NOMO-1 (cell line): Measurements from ENCODE around the gene ELFN1.

Experiments
- DNase-seq, 2 experiments: peaks; one replicate each; lab custom pipeline; 2025; ENCODE audit not compliant: unreplicated experiment in 2 of 2; lab: John Stamatoyannopoulos, UW

ELFN1 gene

GRCh38 chr7:1675036-1675671 lies 5.1 kb downstream of the ELFN1 start:
- no peak for DNase-seq

DNA sequence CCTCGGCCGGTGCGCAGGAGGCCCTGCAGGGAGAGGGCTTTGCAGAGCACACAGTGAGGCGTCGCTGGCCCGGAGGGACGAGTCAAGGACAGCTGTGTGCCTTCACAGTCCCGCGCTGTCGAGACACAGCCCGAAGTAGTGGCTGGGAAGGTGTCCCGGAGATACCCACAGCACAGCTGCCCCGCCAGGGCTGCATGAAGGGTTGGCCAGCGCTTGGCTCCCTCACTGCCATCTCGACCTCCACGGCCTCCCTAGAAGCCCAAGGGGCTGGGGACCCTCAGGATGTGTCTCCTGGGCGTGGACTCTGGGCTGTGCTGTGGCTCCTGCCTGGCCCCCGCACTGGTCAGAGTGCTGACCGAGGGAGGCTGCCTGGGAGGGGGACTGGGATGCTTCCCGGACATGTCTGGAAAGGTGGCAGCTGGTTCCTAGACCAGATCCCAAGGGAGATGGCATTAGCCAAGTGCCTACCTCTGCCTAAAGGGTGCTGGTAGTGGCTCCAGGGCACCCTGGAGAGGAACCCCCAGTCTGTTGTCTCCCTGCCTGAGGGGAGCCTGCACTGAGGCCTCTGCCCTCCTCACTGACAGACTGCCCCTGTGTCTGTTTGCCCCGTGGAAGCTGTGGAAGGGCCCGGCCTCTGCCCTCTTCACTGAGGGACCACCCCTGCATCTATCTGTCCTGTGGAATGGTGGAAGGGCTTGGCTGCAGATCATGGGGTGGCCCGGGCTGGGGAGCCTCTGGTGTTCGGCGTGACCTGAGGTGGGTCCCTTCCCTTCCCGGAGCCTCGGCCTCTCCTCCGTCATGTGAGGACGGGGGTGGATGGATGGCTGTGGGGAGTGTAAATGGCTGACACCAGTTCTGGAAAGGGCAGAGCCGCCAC lies 5.8 kb downstream of the ELFN1 start:
- no peak for DNase-seq

DNA sequence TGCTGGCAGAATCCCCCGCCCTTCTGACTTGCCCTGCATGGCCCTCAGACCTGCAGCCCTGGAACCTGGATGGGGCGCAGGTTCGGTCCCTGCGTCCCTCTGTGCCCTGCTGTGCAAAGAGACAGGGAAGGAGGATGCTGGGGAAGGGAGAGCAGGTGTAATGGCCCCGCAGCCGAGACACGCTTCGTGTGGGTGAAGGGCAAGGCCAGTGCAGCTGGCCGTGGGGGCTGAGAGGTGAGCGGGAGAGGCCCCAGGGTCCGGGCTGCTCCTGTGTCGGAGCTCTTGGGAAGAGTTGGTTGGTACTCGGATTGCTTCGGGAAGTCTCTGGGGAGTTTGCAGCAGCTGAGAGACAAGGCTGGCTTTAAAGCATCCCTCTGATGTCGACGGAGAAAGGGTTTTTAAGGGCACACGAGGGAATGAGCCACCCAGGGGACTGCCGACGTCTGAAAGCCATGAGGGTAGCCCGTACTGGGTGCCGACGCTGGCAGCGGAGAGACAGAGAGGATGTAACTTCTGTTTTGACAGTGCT lies 6.5 kb downstream of the ELFN1 start:
- no peak for DNase-seq

GRCh38 chr7:1677206-1678080 lies 7.4 kb downstream of the ELFN1 start:
- no peak for DNase-seq

- DNase-seq, result no peak
Measured at GRCh38 chr7:1678081-1678543, 8.0 kb downstream of the ELFN1 start.

- DNase-seq, result no peak
Measured at GRCh38 chr7:1678571-1679325, 8.7 kb downstream of the ELFN1 start.

- DNase-seq, result no peak
Measured at GRCh38 chr7:1679326-1679965, 9.4 kb downstream of the ELFN1 start.

GRCh38 chr7:1679966-1680730 lies 10.1 kb downstream of the ELFN1 start:
- no peak for DNase-seq

DNA sequence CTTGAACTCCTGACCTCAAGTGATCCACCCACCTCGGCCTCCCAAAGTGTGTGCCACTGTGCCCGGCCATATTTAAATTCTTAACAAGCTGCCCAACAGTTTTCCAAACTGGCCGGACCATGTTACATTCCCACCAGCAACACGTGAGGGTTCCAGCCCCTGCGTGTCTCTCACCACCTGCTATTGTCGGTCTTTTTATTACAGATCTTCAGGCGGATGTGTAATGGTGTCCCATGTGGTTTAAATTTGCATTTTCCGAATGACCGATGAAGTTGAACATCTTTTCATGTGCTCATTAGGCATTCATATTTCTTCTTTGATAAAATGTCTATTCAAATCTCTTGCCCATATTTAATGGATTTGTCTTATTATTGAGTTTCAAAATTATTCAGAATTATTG lies 11.5 kb downstream of the ELFN1 start:
- DNase-seq, result no peak

GRCh38 chr7:1685000-1685624 lies 15.0 kb downstream of the ELFN1 start:
- DNase-seq, result no peak

DNA sequence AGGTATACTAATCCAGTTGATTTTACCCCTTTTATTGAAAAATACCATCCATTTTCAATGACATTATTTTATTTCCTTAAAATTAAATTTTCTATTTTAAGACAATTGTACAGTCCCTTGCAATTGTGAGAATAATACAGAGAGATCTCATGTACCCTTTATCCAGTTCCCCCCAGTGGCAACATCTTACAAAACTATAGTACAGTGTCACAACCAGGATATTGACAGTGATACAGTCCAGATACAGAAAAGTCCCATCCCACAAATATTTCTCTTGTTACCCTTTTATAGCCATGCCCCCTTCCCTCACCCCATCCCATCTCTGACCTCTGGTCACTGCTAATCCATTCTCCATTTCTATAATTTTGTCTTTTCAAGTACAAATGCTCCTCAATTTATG lies 18.5 kb downstream of the ELFN1 start:
- no peak for DNase-seq

- no peak for DNase-seq
Measured at GRCh38 chr7:1689311-1689710, 19.2 kb downstream of the ELFN1 start.

GRCh38 chr7:1690359-1690958 lies 20.4 kb downstream of the ELFN1 start:
- DNase-seq, result no peak

DNA sequence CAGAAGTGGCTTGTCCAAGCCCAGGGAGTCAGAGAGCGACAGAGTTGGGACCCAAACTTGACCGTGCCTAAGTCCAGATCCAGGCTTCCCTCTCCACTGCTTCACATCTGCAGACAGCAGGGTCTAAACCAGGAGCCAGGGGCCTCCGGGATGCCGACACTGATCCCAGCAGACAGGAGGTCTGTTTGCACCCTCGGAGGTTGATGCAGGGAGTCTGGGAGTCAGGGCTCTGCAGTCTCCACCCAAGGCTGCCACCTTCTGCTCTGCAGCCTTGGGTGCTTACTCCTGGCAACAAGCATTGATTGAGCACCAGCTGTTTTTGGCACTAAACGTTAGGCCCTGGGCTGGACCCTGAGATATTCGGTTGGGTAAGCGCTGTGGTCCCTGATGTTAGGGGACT lies 21.0 kb downstream of the ELFN1 start:
- DNase-seq, result no peak

- no peak for DNase-seq
Measured at GRCh38 chr7:1691601-1692514, 21.8 kb downstream of the ELFN1 start.

DNA sequence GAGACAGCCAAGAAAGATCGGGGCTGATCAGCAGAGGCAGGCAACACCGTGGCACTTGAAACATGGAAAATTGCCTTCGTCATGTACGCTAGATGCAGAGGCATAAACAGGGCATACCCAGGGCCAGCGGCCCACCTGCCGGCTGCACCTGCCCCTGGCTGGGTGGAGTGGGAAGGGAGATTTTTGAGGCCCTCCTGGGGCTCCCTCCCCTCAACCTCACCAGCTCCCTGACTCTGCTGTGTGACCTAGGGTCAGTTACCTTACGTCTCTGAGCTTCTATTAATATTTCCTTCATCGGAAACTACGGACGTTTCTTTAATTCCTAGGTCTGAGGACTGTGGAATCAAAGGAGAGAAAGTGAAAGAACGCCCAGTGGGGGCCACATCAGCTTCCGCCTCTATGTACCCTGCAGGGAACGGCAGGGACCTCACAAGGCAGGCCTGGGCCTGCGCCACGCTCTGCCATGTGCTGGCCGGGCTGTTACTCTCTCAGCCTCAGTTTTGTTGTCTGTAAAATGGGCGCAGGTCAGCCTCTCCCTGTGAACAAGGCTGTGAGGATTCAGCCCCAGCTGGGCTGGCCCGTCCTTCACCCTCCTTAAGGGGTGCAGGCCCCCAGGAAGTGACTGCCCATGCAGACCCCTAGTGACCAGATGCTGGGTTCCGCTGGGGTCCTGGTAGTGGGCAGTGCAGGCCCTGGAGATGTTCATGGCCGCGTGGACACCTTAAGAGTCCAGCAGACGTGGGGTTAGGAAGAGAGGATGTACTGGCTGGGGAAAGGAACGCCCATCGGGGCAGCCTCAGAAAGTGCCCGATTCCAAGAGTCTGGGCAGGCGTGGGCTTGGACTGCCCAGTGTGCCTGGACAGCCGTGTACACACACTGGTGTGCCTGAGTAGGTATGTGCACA lies 22.7 kb downstream of the ELFN1 start:
- no peak for DNase-seq
